Transverse colon (tissue), 4 donors: ENCODE results near the gene RNASE7. TPM values are rescaled to one million over a fixed set of nuclear protein-coding genes. Genes with fewer than 3 reads are reported as not detected.

Experiments used
- DNase-seq: peaks from one replicate; pipeline ENCODE4 v3.0.0-alpha.2; 2019
- H3K27ac ChIP-seq, 4 donors: fragments of 200-600 bp; sonication (generic); 2 replicates each; pipeline ENCODE4 v1.5.1; 2016 to 2018; ENCODE audit warnings: inconsistent platforms in 4 of 4
- H3K27me3 ChIP-seq: fragments of 200-600 bp; sonication (generic); 2 replicates; pipeline ENCODE4 v1.5.1; 2017; ENCODE audit warnings: inconsistent platforms
- H3K36me3 ChIP-seq, 4 donors: fragments of 200-600 bp; sonication (generic); 2 replicates each; pipeline ENCODE4 v1.5.1; 2017 to 2019; ENCODE audit warnings: inconsistent platforms in 4 of 4
- H3K4me1 ChIP-seq, 4 donors: fragments of 200-600 bp; sonication (generic); 2 replicates each; pipeline ENCODE4 v1.5.1; 2017 to 2020; ENCODE audit warnings: inconsistent platforms in 4 of 4
- H3K4me3 ChIP-seq, 4 donors: fragments of 200-600 bp; sonication (generic); 1 replicate in 1 of 4; 2 replicates in 3 of 4; pipeline versions ENCODE4 v1.5.1 to v1.6.1; 2017 to 2019; ENCODE audit warnings: inconsistent platforms in 4 of 4
- H3K9me3 ChIP-seq, 2 donors: fragments of 200-600 bp; sonication (generic); 2 replicates each; pipeline ENCODE4 v1.5.1; 2017 to 2019; ENCODE audit warnings: inconsistent platforms in 2 of 2
- EP300 ChIP-seq: sonication (generic); formaldehyde crosslinking; IDR thresholded peaks from one replicate; pipeline ENCODE4 v1.6.1; 2017; ENCODE audit warnings: antibody characterized with exemption, low read depth
- POLR2A ChIP-seq: fragments of 450-650 bp; IDR thresholded peaks from one replicate; pipeline ENCODE4 v1.6.1; 2016; ENCODE audit warnings: antibody characterized with exemption, mild to moderate bottlenecking, moderate library complexity
- POLR2AphosphoS5 ChIP-seq, 3 donors: sonication (generic); formaldehyde crosslinking; IDR thresholded peaks; one replicate each; pipeline ENCODE4 v1.6.1; 2016; ENCODE audit warnings: antibody characterized with exemption in 3 of 3
- WGBS, 2 donors: methylation state at CpG; one replicate each; pipeline ENCODE4 v1.1.5; 2018; ENCODE audit warnings: low coverage in 1 of 2; 5-methylcytosine and 5-hydroxymethylcytosine counted together
- in situ Hi-C, 4 donors: fragments of 200-750 bp; cut with MboI; loops; one replicate each; pipeline versions ENCODE4 v1.15.0 to v1.15.1; 2017; ENCODE audit warnings: low sequenced_read_pairs in 3 of 4, low pct_ligation_motif_present in 1 of 4, low pct_unique_long_range_greater_than_20kb in 1 of 4
- intact Hi-C: fragments of 100-400 bp; cut with DNase I; formaldehyde crosslinking; loops from one replicate; pipeline ENCODE4 v1.15.1; 2023; ENCODE audit warnings: low total_unique reads
- total RNA-seq, 4 donors: library from RNA; depleted of rRNA; stranded (reverse); fragments of >200 nt; gene quantifications; one replicate each; pipeline ENCODE4 v1.1.0, GENCODE V29; 2016
- TF ChIP-seq, protein P1 (sequence below), 5 experiments: fragments of 200-600 bp in 3 of 5; fragments of 450-650 bp in 2 of 5; sonication (generic) in 3 of 5; IDR thresholded peaks; 1 replicate in 2 of 5; 2 replicates in 3 of 5; pipeline ENCODE4 v1.5.1; 2016 to 2017; ENCODE audit warnings: antibody characterized with exemption in 5 of 5, inconsistent platforms in 3 of 5, mild to moderate bottlenecking in 2 of 5, moderate library complexity in 1 of 5

RNASE7 gene
- total RNA-seq, 4 donors from 2014 or later: 0.48 TPM; not detected in 3

DNA sequence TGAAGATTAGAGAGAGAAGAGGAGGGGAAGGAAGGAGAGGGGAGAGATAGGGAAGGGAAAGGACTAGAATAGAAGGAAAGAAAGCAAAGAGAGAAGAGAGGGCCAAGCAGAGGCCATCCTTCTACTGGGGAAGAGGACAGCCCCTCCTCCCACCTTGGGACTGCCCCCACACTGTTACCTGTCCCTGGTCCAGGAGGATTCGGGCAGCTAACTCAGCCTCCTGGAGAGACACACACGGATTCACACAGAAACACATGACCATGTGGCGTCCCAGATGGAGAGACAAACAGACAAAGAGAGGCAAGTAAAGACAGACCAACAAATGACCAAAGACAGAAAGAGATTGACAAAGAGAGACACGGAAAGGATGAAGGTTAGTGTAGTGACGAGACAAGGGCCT lies 19.5 kb upstream of the RNASE7 start:
- Histone ChIP-seq H3K36me3 (peaks cover 0 to 18% (median 3%) of the 10 kb centered on the region in 4 donors), H3K9me3 (no peaks in the 10 kb centered on the region), H3K4me1 (peaks cover 10 to 32% (median 20%) of the 10 kb centered on the region in 4 donors), H3K27ac (peak overlapping the region in 2 of 4 donors; percentile 91 to 93), H3K4me3 (peak overlapping the region in 1 of 4 donors; percentile 71), H3K27me3 (no peaks in the 10 kb centered on the region)
- in situ Hi-C loops: no loop called here
- no peak for DNase-seq
- TF ChIP-seq, protein P1, sequence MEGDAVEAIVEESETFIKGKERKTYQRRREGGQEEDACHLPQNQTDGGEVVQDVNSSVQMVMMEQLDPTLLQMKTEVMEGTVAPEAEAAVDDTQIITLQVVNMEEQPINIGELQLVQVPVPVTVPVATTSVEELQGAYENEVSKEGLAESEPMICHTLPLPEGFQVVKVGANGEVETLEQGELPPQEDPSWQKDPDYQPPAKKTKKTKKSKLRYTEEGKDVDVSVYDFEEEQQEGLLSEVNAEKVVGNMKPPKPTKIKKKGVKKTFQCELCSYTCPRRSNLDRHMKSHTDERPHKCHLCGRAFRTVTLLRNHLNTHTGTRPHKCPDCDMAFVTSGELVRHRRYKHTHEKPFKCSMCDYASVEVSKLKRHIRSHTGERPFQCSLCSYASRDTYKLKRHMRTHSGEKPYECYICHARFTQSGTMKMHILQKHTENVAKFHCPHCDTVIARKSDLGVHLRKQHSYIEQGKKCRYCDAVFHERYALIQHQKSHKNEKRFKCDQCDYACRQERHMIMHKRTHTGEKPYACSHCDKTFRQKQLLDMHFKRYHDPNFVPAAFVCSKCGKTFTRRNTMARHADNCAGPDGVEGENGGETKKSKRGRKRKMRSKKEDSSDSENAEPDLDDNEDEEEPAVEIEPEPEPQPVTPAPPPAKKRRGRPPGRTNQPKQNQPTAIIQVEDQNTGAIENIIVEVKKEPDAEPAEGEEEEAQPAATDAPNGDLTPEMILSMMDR (IDR thresholded peaks at IDR 0.05): no peak
- TF ChIP-seq POLR2AphosphoS5 (IDR thresholded peaks at IDR 0.05) (no peak), POLR2A (no peak)
- intact Hi-C loops: no loop called here
- 68 to 75% methylated on average over 4 to 5 of the region's 5 CpGs for WGBS, 2 donors

DNA sequence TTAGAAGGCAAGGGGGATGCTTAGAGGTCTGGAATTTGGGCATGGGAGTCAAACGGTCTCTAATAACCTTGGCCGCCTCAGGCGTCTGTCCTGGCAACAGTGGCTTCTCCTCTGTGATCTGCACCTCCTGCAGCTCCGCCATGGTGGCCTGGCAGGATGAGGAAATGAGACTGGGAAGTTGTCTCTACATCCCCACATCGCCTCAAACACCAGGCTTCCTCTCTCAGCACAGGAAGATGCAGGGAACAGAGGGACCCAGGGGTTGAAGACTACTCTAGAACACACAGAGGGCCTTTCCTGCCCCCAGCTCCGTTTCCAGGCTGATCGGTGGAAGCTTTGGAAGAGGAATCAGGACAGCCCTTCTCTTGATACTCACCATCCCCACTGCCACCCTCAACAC lies 19.0 kb upstream of the RNASE7 start:
- Histone ChIP-seq H3K4me1 (peaks cover 10 to 32% (median 20%) of the 10 kb centered on the region in 4 donors), H3K4me3 (peak overlapping the region in 2 of 4 donors; percentile 71 to 90), H3K36me3 (peaks cover 0 to 18% (median 3%) of the 10 kb centered on the region in 4 donors), H3K9me3 (no peaks in the 10 kb centered on the region), H3K27ac (peak overlapping the region; percentile 84 to 93 (median 91)), H3K27me3 (no peaks in the 10 kb centered on the region)
- no peak for DNase-seq
- intact Hi-C loops (no loop called here), in situ Hi-C loops (no loop called here)
- TF ChIP-seq POLR2A: no peak
- TF ChIP-seq, protein P1 (IDR thresholded peaks at IDR 0.05): no peak
- TF ChIP-seq EP300: no peak
- no peak for TF ChIP-seq POLR2AphosphoS5 (IDR thresholded peaks at IDR 0.05)
- WGBS, 2 donors: 50 to 62% methylated on average over 4 to 7 of the region's 7 CpGs

DNA sequence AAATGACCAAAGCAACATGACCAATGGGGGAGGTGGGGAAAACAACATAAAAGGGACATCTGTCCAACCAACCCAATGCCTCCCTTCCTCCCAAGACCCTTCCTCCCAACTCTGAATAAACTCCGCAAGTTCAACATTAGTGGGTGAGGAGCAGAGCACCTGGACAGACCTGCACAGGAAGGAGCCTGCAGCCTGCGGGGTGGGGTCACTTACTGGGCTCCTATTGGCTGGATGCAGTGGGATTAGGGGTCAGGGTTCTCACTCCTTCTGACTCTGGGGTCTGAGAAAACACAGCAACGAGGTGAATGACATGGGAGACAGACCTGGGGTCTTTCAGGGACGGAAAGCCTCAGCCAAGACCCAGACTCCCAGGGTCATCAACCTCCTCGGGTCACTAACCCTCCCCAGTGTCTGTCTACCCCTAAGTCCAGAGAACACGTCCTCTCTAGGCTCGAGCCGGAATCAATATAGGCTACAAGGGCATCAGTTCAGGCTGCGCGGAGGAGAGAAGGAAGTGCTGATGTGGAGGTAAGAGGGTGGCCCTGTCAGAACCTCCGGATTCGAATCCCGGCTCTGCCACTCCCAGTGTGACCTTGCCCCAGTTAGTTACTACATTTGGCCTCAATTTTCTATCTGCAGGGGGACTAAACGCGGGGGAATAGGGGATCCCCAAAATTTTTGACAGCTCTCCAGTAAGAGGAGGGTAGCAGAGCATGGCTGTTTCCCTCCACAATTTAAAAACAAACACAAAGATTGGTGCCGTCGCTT lies 18.2 kb upstream of the RNASE7 start:
- TF ChIP-seq, protein P1 (IDR thresholded peaks at IDR 0.05): no peak
- no peak for TF ChIP-seq POLR2AphosphoS5 (IDR thresholded peaks at IDR 0.05)
- TF ChIP-seq EP300: no peak
- TF ChIP-seq POLR2A: no peak
- in situ Hi-C loops: no loop called here
- Histone ChIP-seq H3K4me3 (peak overlapping the region; percentile 61 to 90 (median 76)), H3K27me3 (no peaks in the 10 kb centered on the region), H3K27ac (peak overlapping the region; percentile 84 to 93 (median 91)), H3K36me3 (peaks cover 0 to 16% (median 3%) of the 10 kb centered on the region in 4 donors), H3K9me3 (no peaks in the 10 kb centered on the region), H3K4me1 (peaks cover 10 to 32% (median 20%) of the 10 kb centered on the region in 4 donors)
- WGBS, 2 donors: 0 to 9% methylated on average over 2 to 17 of the region's 17 CpGs
- peak; percentile 47 for DNase-seq
- intact Hi-C loops: no loop called here

DNA sequence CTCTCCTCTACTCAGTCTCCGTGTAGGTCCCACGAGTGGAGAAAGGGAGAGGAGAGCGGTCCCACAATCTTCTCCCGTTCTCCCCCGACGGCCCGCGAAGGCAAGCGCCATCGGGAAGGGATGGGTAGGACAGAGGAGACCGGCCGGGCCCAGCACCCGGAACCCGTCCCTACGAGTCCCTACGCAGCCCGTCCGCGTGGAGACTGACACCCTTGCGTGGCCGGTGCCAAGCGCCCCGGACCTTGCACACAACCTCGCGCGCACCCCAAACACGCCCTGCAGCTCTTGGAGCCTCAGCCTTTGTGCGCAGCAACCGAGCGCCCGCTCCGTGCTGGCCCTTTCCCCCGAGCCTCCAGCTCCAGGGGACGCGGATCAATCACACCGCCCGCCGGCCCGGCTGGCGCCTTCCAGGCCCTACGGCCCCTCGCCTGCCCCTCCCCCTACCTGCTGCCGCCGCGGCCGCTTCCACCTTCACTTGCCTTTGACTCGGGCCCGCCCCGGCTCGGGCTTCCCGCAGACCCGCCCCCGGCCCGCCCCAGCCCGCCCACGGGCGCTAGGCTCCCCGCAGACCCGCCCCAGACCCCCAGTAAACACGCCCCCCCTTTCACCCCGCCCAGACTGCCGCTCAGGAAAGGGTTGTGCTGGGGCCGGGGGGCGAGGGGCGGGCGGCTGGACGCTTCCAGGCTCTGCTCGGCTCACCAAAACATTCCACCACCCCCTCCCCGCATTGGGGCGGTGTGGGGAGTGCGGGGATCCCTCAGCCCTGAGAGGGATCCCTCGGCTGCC lies 17.4 kb upstream of the RNASE7 start, which contains the start of gene NDRG2:
NDRG2 (minus strand) TSS at position 477 of the 786 bp plus-strand sequence. CDS start 1,746 bp downstream, outside the sequence.
- WGBS, 2 donors: 3 to 7% methylated on average over 12 to 53 of the region's 72 CpGs
- intact Hi-C loops (no loop called here), in situ Hi-C loops (no loop called here)
- peak; percentile 90 for DNase-seq
- H3K4me1 ChIP-seq: peaks cover 10 to 32% (median 20%) of the 10 kb centered on the region in 4 donors
- H3K27me3 ChIP-seq: no peaks in the 10 kb centered on the region
- H3K27ac ChIP-seq: peak within 1 kb of the TSS; percentile 84 to 93 (median 91)
- TF ChIP-seq POLR2AphosphoS5 (IDR thresholded peaks at IDR 0.05): peak; percentile 61 to 73 (median 69)
- TF ChIP-seq, protein P1 (IDR thresholded peaks at IDR 0.05): no peak
- TF ChIP-seq POLR2A: peak; percentile 67
- no peaks in the 10 kb centered on the region for H3K9me3 ChIP-seq
- H3K4me3 ChIP-seq: peak within 1 kb of the TSS; percentile 61 to 90 (median 76)
- H3K36me3 ChIP-seq: peaks cover 0 to 8% (median 3%) of the 10 kb centered on the region in 4 donors
